ENCODE results near the gene DOCK4. TPM values are rescaled to one million over a fixed set of nuclear protein-coding genes. Genes with fewer than 3 reads are reported as not detected.

DOCK4 gene
- total and polyA plus RNA-seq, 4 donors, result 7.2 to 48.9 (median 12.8) TPM

DNA sequence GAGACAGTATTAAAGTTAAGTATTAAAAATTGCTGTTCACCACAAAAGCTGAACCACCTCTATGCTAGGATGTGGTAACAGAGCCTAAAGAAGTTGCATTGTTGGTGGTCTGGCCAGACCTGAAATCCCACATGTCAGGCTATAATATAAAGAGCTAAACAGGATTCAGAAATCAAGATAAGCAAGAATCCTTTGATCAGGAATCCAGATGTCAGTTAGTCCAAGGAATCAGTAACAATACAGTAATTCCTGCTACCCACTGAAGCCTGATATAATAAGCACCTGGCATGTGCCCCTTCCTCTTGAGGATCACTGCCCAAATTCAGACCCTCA lies 49.2 kb upstream of the DOCK4 start:
- no peak for DNase-seq (ENCODE audit: low spot score)
- Histone ChIP-seq H3K36me3 (ENCODE audit: control insufficient read depth in 4 of 4, insufficient read depth in 3 of 4, low read depth in 1 of 4, low read length in 3 of 4) (no peaks in the 10 kb centered on the region), H3K9ac (ENCODE audit: low read depth in 1 of 2, low read length in 2 of 2) (no peak overlapping the region), H3K27ac (ENCODE audit: low read depth in 1 of 2, low read length in 2 of 2) (no peak overlapping the region), H3K4me3 (ENCODE audit: low read depth in 1 of 3, low read length in 3 of 3) (no peak overlapping the region), H3K4me1 (ENCODE audit: control insufficient read depth in 4 of 4, insufficient read depth in 4 of 4, low read length in 3 of 4) (peaks cover 5 to 8% (median 7%) of the 10 kb centered on the region in 4 donors), H3K9me3 (ENCODE audit: control insufficient read depth in 4 of 4, low read length in 3 of 4) (no peaks in the 10 kb centered on the region), H3K27me3 (ENCODE audit: control insufficient read depth in 4 of 4, insufficient read depth in 4 of 4, low read length in 3 of 4) (no peaks in the 10 kb centered on the region)
- no peak for TF ChIP-seq ZBTB33 (IDR thresholded peaks at IDR 0.05)
- no peak for TF ChIP-seq HNF4G (IDR thresholded peaks at IDR 0.05)
- TF ChIP-seq NR2F2 (IDR thresholded peaks at IDR 0.05), result no peak
- TF ChIP-seq FOXA1 (IDR thresholded peaks at IDR 0.05), result no peak
- TF ChIP-seq TAF1 (conservative IDR thresholded peaks at IDR 0.05), result no peak
- no peak for TF ChIP-seq JUND (IDR thresholded peaks at IDR 0.05)
- no peak for TF ChIP-seq SP1 (IDR thresholded peaks at IDR 0.05)

- Histone ChIP-seq H3K9ac (ENCODE audit: low read depth in 1 of 2, low read length in 2 of 2) (no peak overlapping the region), H3K4me3 (ENCODE audit: low read depth in 1 of 3, low read length in 3 of 3) (no peak overlapping the region), H3K36me3 (ENCODE audit: control insufficient read depth in 4 of 4, insufficient read depth in 3 of 4, low read depth in 1 of 4, low read length in 3 of 4) (no peaks in the 10 kb centered on the region), H3K4me1 (ENCODE audit: control insufficient read depth in 4 of 4, insufficient read depth in 4 of 4, low read length in 3 of 4) (peaks cover 5 to 8% (median 7%) of the 10 kb centered on the region in 4 donors), H3K9me3 (ENCODE audit: control insufficient read depth in 4 of 4, low read length in 3 of 4) (no peaks in the 10 kb centered on the region), H3K27me3 (ENCODE audit: control insufficient read depth in 4 of 4, insufficient read depth in 4 of 4, low read length in 3 of 4) (no peaks in the 10 kb centered on the region), H3K27ac (ENCODE audit: low read depth in 1 of 2, low read length in 2 of 2) (no peak overlapping the region)
- TF ChIP-seq RXRA (IDR thresholded peaks at IDR 0.05) (no peak), FOXA1 (IDR thresholded peaks at IDR 0.05) (no peak), JUND (IDR thresholded peaks at IDR 0.05) (no peak), NR2F2 (IDR thresholded peaks at IDR 0.05) (no peak), YY1 (IDR thresholded peaks at IDR 0.05) (no peak), RAD21 (IDR thresholded peaks at IDR 0.05) (no peak), ATF3 (IDR thresholded peaks at IDR 0.05) (no peak), TAF1 (conservative IDR thresholded peaks at IDR 0.05) (no peak), REST (IDR thresholded peaks at IDR 0.05) (no peak), CTCF (IDR thresholded peaks at IDR 0.05; ENCODE audit: low read depth, low read length, missing input control) (no peak), ZBTB33 (IDR thresholded peaks at IDR 0.05) (no peak), HNF4G (IDR thresholded peaks at IDR 0.05) (no peak), EGR1 (IDR thresholded peaks at IDR 0.05; ENCODE audit: low read depth in 2 of 2) (no peak), FOXA2 (IDR thresholded peaks at IDR 0.05) (no peak), HNF4A (conservative IDR thresholded peaks at IDR 0.05) (no peak), GABPA (IDR thresholded peaks at IDR 0.05 in 1 of 2, conservative IDR thresholded peaks at IDR 0.05 in 1 of 2) (no peak), SP1 (IDR thresholded peaks at IDR 0.05) (no peak)
- TF ChIP-seq, protein P1, sequence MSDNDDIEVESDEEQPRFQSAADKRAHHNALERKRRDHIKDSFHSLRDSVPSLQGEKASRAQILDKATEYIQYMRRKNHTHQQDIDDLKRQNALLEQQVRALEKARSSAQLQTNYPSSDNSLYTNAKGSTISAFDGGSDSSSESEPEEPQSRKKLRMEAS (IDR thresholded peaks at IDR 0.05), result no peak
- 95% methylated on average over 6 of the region's 6 CpGs for WGBS
- no peak for DNase-seq (ENCODE audit: low spot score)
Observed at GRCh38 chr7:112254709-112255387, 48.6 kb upstream of the DOCK4 start.

Measured in liver (tissue), 9 donors.